GM12878 (cell line): ENCODE measurements around the gene NBEA. TPM values are rescaled to one million over a fixed set of nuclear protein-coding genes. Genes with fewer than 3 reads are reported as not detected.

Source experiments
- ATAC-seq: fragments of 200-7000 bp; cut with Tn5 transposase; 3 replicates; pipeline ENCODE4 v1.9.1; 2020; ENCODE audit warnings: mild to moderate bottlenecking, moderate library complexity
- BruUV-seq: library from RNA; stranded (reverse); fragments of 400-500 nt; replicated peaks from 2 replicates; lab custom pipeline; 2021; lab: Mats Ljungman, UMichigan
- CTCF ChIA-PET: fragments of 300-600 bp; sonication (Branson Sonifier 250); formaldehyde crosslinking; extraction: SDS; loops from one replicate; lab custom pipeline; 2021; ENCODE audit warnings: inconsistent platforms; lab: Yijun Ruan, JAX
- POLR2A ChIA-PET: fragments of 350-600 bp; formaldehyde crosslinking; extraction: SDS; loops from one replicate; lab custom pipeline; 2021; ENCODE audit warnings: inconsistent platforms; lab: Charles Lee
- RAD21 ChIA-PET: fragments of 300-600 bp; sonication (Branson Sonifier 250); formaldehyde crosslinking; loops from one replicate; lab custom pipeline; 2023; ENCODE audit warnings: antibody characterized with exemption; ENCODE audit not compliant: unreplicated experiment; lab: Charles Lee
- SMC1A ChIA-PET: fragments of 300-600 bp; sonication (Branson Sonifier 250); formaldehyde crosslinking; loops from one replicate; lab custom pipeline; 2023; ENCODE audit not compliant: unreplicated experiment, uncharacterized antibody; lab: Charles Lee
- DNase-seq: peaks from one replicate; pipeline ENCODE4 v3.0.0-alpha.2; 2011; ENCODE audit warnings: low read depth, low spot score
- FAIRE-seq: peaks from 3 replicates; lab custom pipeline; 2011; peaks lifted over from hg19 to GRCh38; lab: Jason Lieb, UNC
- H2AFZ ChIP-seq: 2 replicates; pipeline ENCODE4 v1.6.0; 2011; ENCODE audit warnings: low read depth, low read length, control low read depth; ENCODE audit not compliant: control insufficient read depth
- H3K27ac ChIP-seq: 2 replicates; pipeline ENCODE4 v1.5.1; 2011; ENCODE audit warnings: control low read depth; ENCODE audit not compliant: control insufficient read depth, insufficient read depth
- H3K27me3 ChIP-seq, 2 experiments: replicated peaks in 1 of 2; 2 replicates each; pipeline versions ENCODE4 v1.6.0 to v1.6.1; 2011; ENCODE audit warnings: low read length in 1 of 2; ENCODE audit not compliant: control insufficient read depth in 2 of 2, insufficient read depth in 2 of 2
- H3K36me3 ChIP-seq, 2 experiments: 2 replicates each; pipeline ENCODE4 v1.5.1; 2011; ENCODE audit warnings: low read length in 1 of 2; ENCODE audit not compliant: control insufficient read depth in 2 of 2, insufficient read depth in 2 of 2
- H3K4me1 ChIP-seq: 2 replicates; pipeline ENCODE4 v1.6.1; 2011; ENCODE audit warnings: mild to moderate bottlenecking, low read length, moderate library complexity, mixed read lengths; ENCODE audit not compliant: control insufficient read depth, insufficient read depth
- H3K4me2 ChIP-seq: 2 replicates; pipeline ENCODE4 v1.6.0; 2011; ENCODE audit warnings: control low read depth; ENCODE audit not compliant: control insufficient read depth, insufficient read depth
- H3K4me3 ChIP-seq: fragments of 200-600 bp; sonication (generic); 2 replicates; pipeline ENCODE4 v1.5.1; 2016
- H3K79me2 ChIP-seq: 2 replicates; pipeline ENCODE4 v1.6.0; 2011; ENCODE audit warnings: low read length; ENCODE audit not compliant: control insufficient read depth, insufficient read depth
- H3K9ac ChIP-seq: 2 replicates; pipeline ENCODE4 v1.8.0; 2011; ENCODE audit warnings: low read length, control low read depth, mixed read lengths; ENCODE audit not compliant: control insufficient read depth, insufficient read depth
- H3K9me3 ChIP-seq: replicated peaks from 3 replicates; pipeline ENCODE4 v1.5.1; 2011; ENCODE audit warnings: mild to moderate bottlenecking, low read length; ENCODE audit not compliant: control insufficient read depth, insufficient read depth
- H4K20me1 ChIP-seq: 2 replicates; pipeline ENCODE4 v1.6.0; 2011; ENCODE audit not compliant: control insufficient read depth, insufficient read depth
- CBX3 ChIP-seq: fragments of 200-600 bp; sonication (generic); IDR thresholded peaks from 2 replicates; pipeline ENCODE4 v1.6.1; 2016; ENCODE audit warnings: low read depth, borderline replicate concordance
- CREM ChIP-seq: IDR thresholded peaks from 2 replicates; pipeline ENCODE4 v1.6.1; 2014; ENCODE audit warnings: antibody characterized with exemption, low read depth
- GATAD2B ChIP-seq: fragments of 450-650 bp; conservative IDR thresholded peaks from 2 replicates; pipeline ENCODE4 v1.6.1; 2017; ENCODE audit warnings: low read depth, mild to moderate bottlenecking, moderate library complexity
- KAT2A ChIP-seq: conservative IDR thresholded peaks from 2 replicates; pipeline ENCODE4 v1.6.1; 2011; ENCODE audit warnings: low read depth, low read length; ENCODE audit not compliant: control insufficient read depth
- NBN ChIP-seq: fragments of 450-650 bp; IDR thresholded peaks from 2 replicates; pipeline ENCODE4 v1.6.1; 2016
- PML ChIP-seq: IDR thresholded peaks from 2 replicates; pipeline ENCODE4 v1.6.1; 2012; ENCODE audit warnings: low read length, inconsistent platforms
- RB1 ChIP-seq: fragments of 450-650 bp; formaldehyde crosslinking; IDR thresholded peaks from 2 replicates; pipeline ENCODE4 v1.6.1; 2017; ENCODE audit warnings: mild to moderate bottlenecking, borderline replicate concordance
- RELA ChIP-seq: fragments of 450-650 bp; IDR thresholded peaks from 2 replicates; pipeline ENCODE4 v1.8.0; 2014; ENCODE audit warnings: borderline replicate concordance; ENCODE audit not compliant: partially characterized antibody
- SIX5 ChIP-seq: IDR thresholded peaks from 2 replicates; pipeline ENCODE4 v1.6.1; 2011; ENCODE audit warnings: mild to moderate bottlenecking, low read depth, low read length, moderate library complexity; ENCODE audit not compliant: severe bottlenecking
- TAF1 ChIP-seq: IDR thresholded peaks from 2 replicates; pipeline ENCODE4 v1.6.1; 2011; ENCODE audit warnings: mild to moderate bottlenecking, low read depth, low read length, borderline replicate concordance
- ZNF274 ChIP-seq: IDR thresholded peaks from one replicate; pipeline ENCODE4 v1.8.0; 2011; ENCODE audit not compliant: insufficient read length, insufficient read depth
- WGBS: methylation state at CpG from one replicate; pipeline ENCODE4 v1.1.6; 2016; ENCODE audit warnings: low lambda C conversion rate; ENCODE audit not compliant: insufficient replicate concordance, insufficient coverage; ENCODE audit errors: missing lambda C conversion rate; 5-methylcytosine and 5-hydroxymethylcytosine counted together
- in situ Hi-C: fragments of 300-500 bp; cut with MboI; formaldehyde crosslinking; loops from 9 replicates; pipeline ENCODE4 v1.14.3; 2018; ENCODE audit warnings: mixed read lengths
- intact Hi-C: fragments of 100-400 bp; cut with micrococcal nuclease; formaldehyde crosslinking; loops from one replicate; pipeline ENCODE4 v1.14.2; 2022; ENCODE audit not compliant: unreplicated experiment
- polyA plus RNA-seq, 11 experiments: library from polyadenylated mRNA; depleted of rRNA in 4 of 11; unstranded in 6 of 11; stranded (reverse) in 5 of 11; fragments of >200 nt; fragmentation: Nextera tagmentation in 4 of 11; fragmentation: Illumina TruSeq in 1 of 11; extraction: Ambion mirVana in 4 of 11; extraction: Trizol in 1 of 11; gene quantifications; 1 replicate in 1 of 11; 2 replicates in 10 of 11; pipeline versions ENCODE4 v1.2.1 to v1.2.3, GENCODE V29; 2011 to 2016; ENCODE audit warnings: inconsistent platforms in 2 of 11, missing spikeins in 2 of 11, low read depth in 1 of 11
- total RNA-seq, 4 experiments: library from RNA; depleted of rRNA in 3 of 4; stranded (reverse); fragments of >200 nt in 3 of 4; fragmentation: Illumina TruSeq in 1 of 4; extraction: Trizol in 1 of 4; gene quantifications; 2 replicates each; pipeline versions ENCODE4 v1.2.1 to v1.2.3, GENCODE V29; 2013 to 2021
- TF ChIP-seq, protein P1 (sequence below): fragments of 450-650 bp; IDR thresholded peaks from 2 replicates; pipeline ENCODE4 v1.6.1; 2017; ENCODE audit warnings: mild to moderate bottlenecking, moderate library complexity
- TF ChIP-seq, protein P2 (sequence below): fragments of 450-650 bp; IDR thresholded peaks from 2 replicates; pipeline ENCODE4 v1.6.1; 2017; ENCODE audit warnings: mild to moderate bottlenecking, low read depth, inconsistent platforms; ENCODE audit not compliant: poor library complexity, severe bottlenecking
- TF ChIP-seq, protein P3 (sequence below): IDR thresholded peaks from 2 replicates; pipeline ENCODE4 v1.6.1; 2011; ENCODE audit warnings: mild to moderate bottlenecking, low read depth, low read length, moderate library complexity; ENCODE audit not compliant: insufficient replicate concordance

The NBEA gene
- total and polyA plus RNA-seq, 10 of the 15 experiments (the other 5 are each of a cell fraction or from before 2014, with no cell fraction given): 0.23 to 3.6 (median 0.55) TPM

DNA sequence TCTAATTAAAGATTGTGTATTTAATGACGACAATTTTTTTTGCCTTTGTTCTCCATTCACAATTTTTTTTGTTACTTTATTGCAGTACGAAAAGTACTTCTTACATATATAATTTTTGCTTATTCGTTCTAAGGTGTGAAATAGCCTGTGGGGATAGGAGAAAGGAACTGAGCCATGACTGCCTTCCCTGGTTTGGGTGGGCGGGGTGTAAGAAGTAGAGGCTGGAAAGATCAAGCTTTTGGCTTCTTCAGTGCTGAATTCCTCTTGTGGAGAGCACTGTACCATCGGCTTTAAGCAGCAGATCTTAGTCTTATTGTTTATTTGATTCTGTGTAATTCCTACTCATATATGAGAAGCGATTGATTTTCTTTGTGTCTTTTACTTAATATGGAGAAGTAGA is 115.8 kb downstream of the NBEA start:
- no peak overlapping the region for H3K9ac ChIP-seq
- ChIA-PET RAD21 (no interaction called here), POLR2A (no interaction called here), CTCF (no interaction called here), SMC1A (interaction anchor here (1.3 kb wide), 1 partner anchor 10 kb away, joined by 6 read pairs; no protein-coding TSS in a partner anchor)
- H3K27me3 ChIP-seq: no peaks in the 10 kb centered on the region
- no peaks in the 10 kb centered on the region for H3K79me2 ChIP-seq
- no peaks in the 10 kb centered on the region for H4K20me1 ChIP-seq
- ATAC-seq (no peak), DNase-seq (no peak), FAIRE-seq (no peak)
- H3K9me3 ChIP-seq: no peaks in the 10 kb centered on the region
- BruUV-seq: no TSS peak
- TF ChIP-seq CREM: no peak
- TF ChIP-seq, protein P1, sequence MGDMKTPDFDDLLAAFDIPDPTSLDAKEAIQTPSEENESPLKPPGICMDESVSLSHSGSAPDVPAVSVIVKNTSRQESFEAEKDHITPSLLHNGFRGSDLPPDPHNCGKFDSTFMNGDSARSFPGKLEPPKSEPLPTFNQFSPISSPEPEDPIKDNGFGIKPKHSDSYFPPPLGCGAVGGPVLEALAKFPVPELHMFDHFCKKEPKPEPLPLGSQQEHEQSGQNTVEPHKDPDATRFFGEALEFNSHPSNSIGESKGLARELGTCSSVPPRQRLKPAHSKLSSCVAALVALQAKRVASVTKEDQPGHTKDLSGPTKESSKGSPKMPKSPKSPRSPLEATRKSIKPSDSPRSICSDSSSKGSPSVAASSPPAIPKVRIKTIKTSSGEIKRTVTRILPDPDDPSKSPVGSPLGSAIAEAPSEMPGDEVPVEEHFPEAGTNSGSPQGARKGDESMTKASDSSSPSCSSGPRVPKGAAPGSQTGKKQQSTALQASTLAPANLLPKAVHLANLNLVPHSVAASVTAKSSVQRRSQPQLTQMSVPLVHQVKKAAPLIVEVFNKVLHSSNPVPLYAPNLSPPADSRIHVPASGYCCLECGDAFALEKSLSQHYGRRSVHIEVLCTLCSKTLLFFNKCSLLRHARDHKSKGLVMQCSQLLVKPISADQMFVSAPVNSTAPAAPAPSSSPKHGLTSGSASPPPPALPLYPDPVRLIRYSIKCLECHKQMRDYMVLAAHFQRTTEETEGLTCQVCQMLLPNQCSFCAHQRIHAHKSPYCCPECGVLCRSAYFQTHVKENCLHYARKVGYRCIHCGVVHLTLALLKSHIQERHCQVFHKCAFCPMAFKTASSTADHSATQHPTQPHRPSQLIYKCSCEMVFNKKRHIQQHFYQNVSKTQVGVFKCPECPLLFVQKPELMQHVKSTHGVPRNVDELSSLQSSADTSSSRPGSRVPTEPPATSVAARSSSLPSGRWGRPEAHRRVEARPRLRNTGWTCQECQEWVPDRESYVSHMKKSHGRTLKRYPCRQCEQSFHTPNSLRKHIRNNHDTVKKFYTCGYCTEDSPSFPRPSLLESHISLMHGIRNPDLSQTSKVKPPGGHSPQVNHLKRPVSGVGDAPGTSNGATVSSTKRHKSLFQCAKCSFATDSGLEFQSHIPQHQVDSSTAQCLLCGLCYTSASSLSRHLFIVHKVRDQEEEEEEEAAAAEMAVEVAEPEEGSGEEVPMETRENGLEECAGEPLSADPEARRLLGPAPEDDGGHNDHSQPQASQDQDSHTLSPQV: no peak
- no peak for TF ChIP-seq TAF1
- TF ChIP-seq GATAD2B: no peak
- no peak for TF ChIP-seq PML
- TF ChIP-seq NBN: no peak
- no peak for TF ChIP-seq RELA
- no peak for TF ChIP-seq KAT2A
- no peak for TF ChIP-seq RB1
- TF ChIP-seq, protein P2, sequence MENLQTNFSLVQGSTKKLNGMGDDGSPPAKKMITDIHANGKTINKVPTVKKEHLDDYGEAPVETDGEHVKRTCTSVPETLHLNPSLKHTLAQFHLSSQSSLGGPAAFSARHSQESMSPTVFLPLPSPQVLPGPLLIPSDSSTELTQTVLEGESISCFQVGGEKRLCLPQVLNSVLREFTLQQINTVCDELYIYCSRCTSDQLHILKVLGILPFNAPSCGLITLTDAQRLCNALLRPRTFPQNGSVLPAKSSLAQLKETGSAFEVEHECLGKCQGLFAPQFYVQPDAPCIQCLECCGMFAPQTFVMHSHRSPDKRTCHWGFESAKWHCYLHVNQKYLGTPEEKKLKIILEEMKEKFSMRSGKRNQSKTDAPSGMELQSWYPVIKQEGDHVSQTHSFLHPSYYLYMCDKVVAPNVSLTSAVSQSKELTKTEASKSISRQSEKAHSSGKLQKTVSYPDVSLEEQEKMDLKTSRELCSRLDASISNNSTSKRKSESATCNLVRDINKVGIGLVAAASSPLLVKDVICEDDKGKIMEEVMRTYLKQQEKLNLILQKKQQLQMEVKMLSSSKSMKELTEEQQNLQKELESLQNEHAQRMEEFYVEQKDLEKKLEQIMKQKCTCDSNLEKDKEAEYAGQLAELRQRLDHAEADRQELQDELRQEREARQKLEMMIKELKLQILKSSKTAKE: no peak
- TF ChIP-seq CBX3: no peak
- TF ChIP-seq SIX5: no peak
- TF ChIP-seq ZNF274: no peak
- TF ChIP-seq, protein P3, sequence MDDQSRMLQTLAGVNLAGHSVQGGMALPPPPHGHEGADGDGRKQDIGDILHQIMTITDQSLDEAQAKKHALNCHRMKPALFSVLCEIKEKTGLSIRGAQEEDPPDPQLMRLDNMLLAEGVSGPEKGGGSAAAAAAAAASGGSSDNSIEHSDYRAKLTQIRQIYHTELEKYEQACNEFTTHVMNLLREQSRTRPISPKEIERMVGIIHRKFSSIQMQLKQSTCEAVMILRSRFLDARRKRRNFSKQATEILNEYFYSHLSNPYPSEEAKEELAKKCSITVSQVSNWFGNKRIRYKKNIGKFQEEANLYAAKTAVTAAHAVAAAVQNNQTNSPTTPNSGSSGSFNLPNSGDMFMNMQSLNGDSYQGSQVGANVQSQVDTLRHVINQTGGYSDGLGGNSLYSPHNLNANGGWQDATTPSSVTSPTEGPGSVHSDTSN: no peak
- in situ Hi-C loops (no loop called here), intact Hi-C loops (no loop called here)
- H3K4me2 ChIP-seq: no peak overlapping the region
- H3K4me1 ChIP-seq: no peaks in the 10 kb centered on the region
- no peak overlapping the region for H3K4me3 ChIP-seq
- no peak overlapping the region for H3K27ac ChIP-seq
- 56% methylated on average over 6 of the region's 6 CpGs for WGBS
- H2AFZ ChIP-seq: no peak overlapping the region
- no peaks in the 10 kb centered on the region for H3K36me3 ChIP-seq
